Esophagus muscularis mucosa (tissue), 4 donors: ENCODE measurements around the gene FTH1.

Source experiments
- CTCF ChIP-seq, 3 experiments: fragments of 200-600 bp in 2 of 3; fragments of 450-650 bp in 1 of 3; sonication (generic) in 2 of 3; IDR thresholded peaks; one replicate each; pipeline ENCODE4 v1.5.1; 2017 to 2019; ENCODE audit warnings: antibody characterized with exemption in 3 of 3, mild to moderate bottlenecking in 2 of 3, moderate library complexity in 1 of 3
- EP300 ChIP-seq: sonication (generic); formaldehyde crosslinking; IDR thresholded peaks from one replicate; pipeline ENCODE4 v1.6.1; 2017; ENCODE audit warnings: antibody characterized with exemption
- POLR2A ChIP-seq: fragments of 450-650 bp; IDR thresholded peaks from one replicate; pipeline ENCODE4 v1.6.1; 2017; ENCODE audit warnings: antibody characterized with exemption, moderate library complexity, mild to moderate bottlenecking, low read depth
- POLR2AphosphoS5 ChIP-seq, 2 donors: sonication (generic); formaldehyde crosslinking; IDR thresholded peaks; one replicate each; pipeline ENCODE4 v1.6.1; 2017; ENCODE audit warnings: antibody characterized with exemption in 2 of 2

- TF ChIP-seq CTCF (IDR thresholded peaks at IDR 0.05) = no peak
- TF ChIP-seq POLR2A = no peak
- no peak for TF ChIP-seq EP300
- no peak for TF ChIP-seq POLR2AphosphoS5 (IDR thresholded peaks at IDR 0.05)
Measured at GRCh38 chr11:61999141-61999975, 31.9 kb upstream of the FTH1 start.
